Right atrium auricular region (tissue), 2 donors: ENCODE data around the gene MCOLN2. TPM values are rescaled to one million over a fixed set of nuclear protein-coding genes. Genes with fewer than 3 reads are reported as not detected.

Experiments used
- DNase-seq: peaks from one replicate; pipeline ENCODE4 v3.0.0-alpha.2; 2019; ENCODE audit warnings: low spot score
- H3K27ac ChIP-seq, 2 donors: fragments of 200-600 bp; sonication (generic); 1 replicate in 1 of 2; 2 replicates in 1 of 2; pipeline ENCODE4 v1.5.1; 2016 to 2019
- H3K27me3 ChIP-seq, 2 donors: fragments of 200-600 bp; sonication (generic); one replicate each; pipeline versions ENCODE4 v1.5.1 to v1.6.0; 2017 to 2019
- H3K36me3 ChIP-seq: fragments of 200-600 bp; sonication (generic); one replicate; pipeline ENCODE4 v1.5.1; 2016
- H3K4me1 ChIP-seq, 2 donors: fragments of 200-600 bp; sonication (generic); one replicate each; pipeline versions ENCODE4 v1.5.1 to v1.6.0; 2017 to 2019
- H3K4me3 ChIP-seq, 2 donors: fragments of 200-600 bp; sonication (generic); 1 replicate in 1 of 2; 2 replicates in 1 of 2; pipeline ENCODE4 v1.5.1; 2017 to 2019; ENCODE audit warnings: mild to moderate bottlenecking in 1 of 2, moderate library complexity in 1 of 2
- H3K9me3 ChIP-seq, 2 donors: fragments of 200-600 bp; sonication (generic); one replicate each; pipeline ENCODE4 v1.5.1; 2019
- CTCF ChIP-seq, 2 donors: fragments of 200-600 bp; sonication (generic); IDR thresholded peaks; one replicate each; pipeline ENCODE4 v1.5.1; 2019; ENCODE audit warnings: antibody characterized with exemption in 2 of 2
- total RNA-seq, 2 donors: library from RNA; depleted of rRNA; stranded (reverse); fragments of >200 nt; gene quantifications; one replicate each; pipeline ENCODE4 v1.1.0, GENCODE V29; 2016

MCOLN2 gene
- total RNA-seq, 2 donors from 2014 or later = 0.90 TPM; not detected in 1

- Histone ChIP-seq H3K27me3 (no peaks in the 10 kb centered on the region), H3K27ac (no peak overlapping the region), H3K4me3 (no peak overlapping the region), H3K9me3 (no peaks in the 10 kb centered on the region), H3K4me1 (peaks cover 0 to 4% of the 10 kb centered on the region in 2 donors), H3K36me3 (no peaks in the 10 kb centered on the region)
- TF ChIP-seq CTCF (IDR thresholded peaks at IDR 0.05) = no peak
- DNase-seq = no peak
Measured at GRCh38 chr1:84959294-84959693, 37.6 kb downstream of the MCOLN2 start.

- no peak overlapping the region for H3K27ac ChIP-seq
- DNase-seq = no peak
- no peaks in the 10 kb centered on the region for H3K27me3 ChIP-seq
- H3K9me3 ChIP-seq = no peaks in the 10 kb centered on the region
- no peaks in the 10 kb centered on the region for H3K36me3 ChIP-seq
- TF ChIP-seq CTCF (IDR thresholded peaks at IDR 0.05) = no peak
- no peak overlapping the region for H3K4me3 ChIP-seq
- peaks cover 0 to 4% of the 10 kb centered on the region in 2 donors for H3K4me1 ChIP-seq
Measured at GRCh38 chr1:84957966-84958365, 38.9 kb downstream of the MCOLN2 start.

GRCh38 chr1:84956655-84957054 is 40.3 kb downstream of the MCOLN2 start:
- Histone ChIP-seq H3K36me3 (no peaks in the 10 kb centered on the region), H3K4me1 (peaks cover 0 to 4% of the 10 kb centered on the region in 2 donors), H3K4me3 (no peak overlapping the region), H3K27ac (no peak overlapping the region), H3K27me3 (no peaks in the 10 kb centered on the region), H3K9me3 (no peaks in the 10 kb centered on the region)
- no peak for DNase-seq
- no peak for TF ChIP-seq CTCF (IDR thresholded peaks at IDR 0.05)

- no peaks in the 10 kb centered on the region for H3K9me3 ChIP-seq
- no peak for DNase-seq
- peaks cover 0 to under 1% of the 10 kb centered on the region in 2 donors for H3K4me1 ChIP-seq
- no peak for TF ChIP-seq CTCF (IDR thresholded peaks at IDR 0.05)
- no peak overlapping the region for H3K4me3 ChIP-seq
- H3K27me3 ChIP-seq = no peaks in the 10 kb centered on the region
- no peaks in the 10 kb centered on the region for H3K36me3 ChIP-seq
- H3K27ac ChIP-seq = no peak overlapping the region
Measured at GRCh38 chr1:84956097-84956496, 40.8 kb downstream of the MCOLN2 start.

GRCh38 chr1:84949664-84950063 is 47.2 kb downstream of the MCOLN2 start:
- Histone ChIP-seq H3K4me1 (peaks cover 0 to 7% of the 10 kb centered on the region in 2 donors), H3K27me3 (no peaks in the 10 kb centered on the region), H3K36me3 (no peaks in the 10 kb centered on the region), H3K4me3 (no peak overlapping the region), H3K9me3 (peaks cover 0 to 12% of the 10 kb centered on the region in 2 donors), H3K27ac (no peak overlapping the region)
- no peak for TF ChIP-seq CTCF (IDR thresholded peaks at IDR 0.05)
- DNase-seq = no peak
